ENCODE measurements around the gene HTR3E.
"Not testable (repeated sequence)": the region's sequence is repeated elsewhere in the genome, so short reads cannot be mapped to it uniquely, and the experiment has no call there.

Gene HTR3E, protein sequence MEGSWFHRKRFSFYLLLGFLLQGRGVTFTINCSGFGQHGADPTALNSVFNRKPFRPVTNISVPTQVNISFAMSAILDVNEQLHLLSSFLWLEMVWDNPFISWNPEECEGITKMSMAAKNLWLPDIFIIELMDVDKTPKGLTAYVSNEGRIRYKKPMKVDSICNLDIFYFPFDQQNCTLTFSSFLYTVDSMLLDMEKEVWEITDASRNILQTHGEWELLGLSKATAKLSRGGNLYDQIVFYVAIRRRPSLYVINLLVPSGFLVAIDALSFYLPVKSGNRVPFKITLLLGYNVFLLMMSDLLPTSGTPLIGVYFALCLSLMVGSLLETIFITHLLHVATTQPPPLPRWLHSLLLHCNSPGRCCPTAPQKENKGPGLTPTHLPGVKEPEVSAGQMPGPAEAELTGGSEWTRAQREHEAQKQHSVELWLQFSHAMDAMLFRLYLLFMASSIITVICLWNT

GRCh38 chr3:184096811-184097383, at the start of gene HTR3E:
Gene HTR3E, plus strand, starts transcription at chr3:184097064. Its CDS starts 466 bp downstream, at chr3:184097530.
- H3K27me3 ChIP-seq (ENCODE audit: low read depth), result no peaks in the 10 kb centered on the region
- in situ Hi-C loops (cut with MboI; ENCODE audit: low sequenced_read_pairs), result no loop called here
- no peaks in the 10 kb centered on the region for H3K36me3 ChIP-seq (replicated peaks)
- H3K4me3 ChIP-seq, result no peak within 1 kb of the TSS
- H3K4me1 ChIP-seq, result no peaks in the 10 kb centered on the region
- peaks cover 11% of the 10 kb centered on the region for H3K9me3 ChIP-seq
- no peak for DNase-seq (ENCODE audit: low spot score in 2 of 2)

DNA sequence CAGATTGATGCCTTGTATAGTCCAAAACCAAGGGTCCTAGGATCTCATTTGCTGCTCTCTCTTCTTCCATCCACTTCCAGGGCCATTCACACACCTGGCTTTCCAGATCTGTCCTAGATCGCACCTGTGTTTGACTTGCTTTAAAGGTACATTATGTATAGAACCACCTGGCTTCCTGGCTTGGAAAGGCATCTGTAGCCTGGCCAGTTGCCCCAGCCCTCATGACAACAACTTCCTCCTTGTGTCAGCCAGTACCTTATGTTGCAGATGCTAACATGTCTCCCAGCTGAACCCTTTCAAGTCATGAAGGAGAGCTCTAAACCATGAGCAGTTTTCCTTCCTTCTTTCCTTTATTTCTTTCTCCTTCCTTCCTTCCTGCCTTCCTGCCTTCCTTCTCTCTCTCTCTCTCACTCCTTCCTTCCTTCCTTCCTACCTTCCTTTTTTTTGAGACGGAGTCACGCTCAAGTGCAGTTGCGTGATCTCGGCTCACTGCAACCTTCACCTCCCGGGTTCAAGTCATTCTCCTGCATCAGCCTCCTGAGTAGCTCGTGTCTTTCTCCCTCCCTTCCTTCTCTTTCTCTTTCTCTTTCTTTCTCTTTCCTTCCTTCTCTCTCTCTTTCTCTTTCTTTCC, 46.5 kb upstream of the HTR3E start:
- Histone ChIP-seq H3K4me1 (no peaks in the 10 kb centered on the region), H3K36me3 (replicated peaks) (no peaks in the 10 kb centered on the region), H3K4me3 (no peak overlapping the region), H3K27me3 (ENCODE audit: low read depth) (peaks cover 3% of the 10 kb centered on the region; the same call in 1 of the 2 replicates), H3K9me3 (no peaks in the 10 kb centered on the region)
- in situ Hi-C loops (cut with MboI; ENCODE audit: low sequenced_read_pairs), result no loop called here
- DNase-seq (ENCODE audit: low spot score in 2 of 2), result no peak

- H3K4me3 ChIP-seq, result no peak within 1 kb of the TSS
- H3K9me3 ChIP-seq, result no peaks in the 10 kb centered on the region
- in situ Hi-C loops (cut with MboI; ENCODE audit: low sequenced_read_pairs), result no loop called here
- H3K4me1 ChIP-seq, result no peaks in the 10 kb centered on the region
- no peak for DNase-seq (ENCODE audit: low spot score in 2 of 2)
- H3K36me3 ChIP-seq (replicated peaks), result no peaks in the 10 kb centered on the region
- peaks cover 3% of the 10 kb centered on the region; the same call in 1 of the 2 replicates for H3K27me3 ChIP-seq (ENCODE audit: low read depth)
Measured at GRCh38 chr3:184052767-184053166, 44.1 kb upstream of the HTR3E start, which contains the start of gene HTR3C. Gene HTR3C, plus strand, starts transcription at chr3:184053047. Its CDS starts 34 bp downstream, at chr3:184053081.

DNA sequence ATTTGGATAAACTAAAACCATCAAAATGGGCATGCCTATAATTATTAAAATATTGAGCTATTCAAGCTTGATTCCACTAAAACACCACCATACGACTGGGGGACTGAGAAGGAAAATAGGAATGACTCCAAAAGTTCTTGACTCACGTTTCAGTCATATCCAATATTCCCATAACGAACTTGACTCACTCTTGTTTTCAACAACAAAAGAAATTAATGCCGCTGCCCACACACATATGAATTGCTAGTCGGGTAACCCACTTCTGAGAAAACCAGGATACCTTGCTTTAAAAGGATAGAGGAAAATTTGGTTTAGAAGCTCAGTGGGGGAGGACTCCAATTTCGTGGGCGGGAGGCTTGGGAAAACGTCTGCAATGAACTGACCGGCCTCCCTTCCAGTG, 38.8 kb upstream of the HTR3E start:
- in situ Hi-C loops (cut with MboI; ENCODE audit: low sequenced_read_pairs), result no loop called here
- H3K9me3 ChIP-seq, result no peaks in the 10 kb centered on the region
- H3K27me3 ChIP-seq (ENCODE audit: low read depth), result no peaks in the 10 kb centered on the region
- DNase-seq (ENCODE audit: low spot score in 2 of 2), result no peak
- peaks cover 5% of the 10 kb centered on the region; the same call in 1 of the 2 replicates for H3K4me1 ChIP-seq
- H3K36me3 ChIP-seq (replicated peaks), result no peaks in the 10 kb centered on the region
- H3K4me3 ChIP-seq, result no peak overlapping the region

GRCh38 chr3:184059424-184059823, 37.4 kb upstream of the HTR3E start:
- peaks cover 5% of the 10 kb centered on the region; the same call in 1 of the 2 replicates for H3K4me1 ChIP-seq
- in situ Hi-C loops (cut with MboI; ENCODE audit: low sequenced_read_pairs), result no loop called here
- H3K27me3 ChIP-seq (ENCODE audit: low read depth), result no peaks in the 10 kb centered on the region
- DNase-seq (ENCODE audit: low spot score in 2 of 2), result no peak
- H3K36me3 ChIP-seq (replicated peaks), result no peaks in the 10 kb centered on the region
- no peak overlapping the region for H3K4me3 ChIP-seq
- H3K9me3 ChIP-seq, result no peaks in the 10 kb centered on the region

DNA sequence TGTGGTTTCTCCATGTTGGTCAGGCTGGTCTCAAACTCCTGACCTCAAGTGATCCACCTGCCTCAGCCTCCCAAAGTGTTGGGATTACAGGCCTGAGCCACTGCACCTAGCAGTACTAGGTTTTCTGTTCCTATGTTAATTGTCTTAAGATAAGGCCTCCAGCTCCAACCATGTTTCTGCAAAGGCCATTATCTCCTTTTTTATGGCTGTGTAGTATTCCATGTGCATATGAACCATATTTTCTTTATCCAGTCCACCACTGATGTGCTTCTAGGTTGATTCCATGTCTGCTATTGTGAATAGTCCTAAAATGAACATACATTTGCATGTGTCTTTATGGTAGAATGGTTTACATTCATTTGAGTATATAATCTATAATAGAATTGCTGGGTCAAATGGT, 34.2 kb upstream of the HTR3E start:
- Histone ChIP-seq H3K4me1 (peaks cover 5% of the 10 kb centered on the region; the same call in 1 of the 2 replicates), H3K4me3 (no peak overlapping the region), H3K36me3 (replicated peaks) (no peaks in the 10 kb centered on the region), H3K27me3 (ENCODE audit: low read depth) (no peaks in the 10 kb centered on the region), H3K9me3 (no peaks in the 10 kb centered on the region)
- in situ Hi-C loops (cut with MboI; ENCODE audit: low sequenced_read_pairs), result no loop called here
- DNase-seq (ENCODE audit: low spot score in 2 of 2), result no peak

GRCh38 chr3:184066211-184066610, 30.7 kb upstream of the HTR3E start:
- Histone ChIP-seq H3K27me3 (ENCODE audit: low read depth) (no peaks in the 10 kb centered on the region), H3K9me3 (peaks cover 4% of the 10 kb centered on the region), H3K36me3 (replicated peaks) (no peaks in the 10 kb centered on the region), H3K4me1 (peaks cover 5% of the 10 kb centered on the region; the same call in 1 of the 2 replicates), H3K4me3 (no peak overlapping the region)
- no peak for DNase-seq (ENCODE audit: low spot score in 2 of 2)
- in situ Hi-C loops (cut with MboI; ENCODE audit: low sequenced_read_pairs), result no loop called here

DNA sequence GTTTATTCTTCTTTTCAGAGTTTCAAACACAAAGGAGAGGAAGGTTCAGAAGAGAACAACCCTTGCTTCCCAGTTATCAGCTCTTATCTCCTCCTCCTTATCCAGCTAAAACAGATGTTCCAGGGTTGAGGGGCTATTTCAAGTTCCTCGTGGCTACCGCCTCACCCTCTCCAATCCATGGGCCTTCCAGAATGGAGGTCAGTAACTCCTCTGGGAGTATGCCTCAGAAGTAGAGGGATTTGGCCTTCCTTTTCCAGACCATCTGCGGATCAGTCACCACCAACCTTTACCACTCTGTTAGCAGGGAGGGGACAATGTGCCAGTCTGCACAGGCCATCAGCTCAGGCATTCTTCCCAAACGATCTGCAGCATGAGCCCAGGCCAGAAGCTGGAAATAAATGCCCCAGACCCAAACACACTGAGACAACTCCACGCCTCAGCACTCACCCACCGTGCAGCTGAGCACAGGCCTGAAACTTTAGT, 29.2 kb upstream of the HTR3E start:
- in situ Hi-C loops (cut with MboI; ENCODE audit: low sequenced_read_pairs), result no loop called here
- Histone ChIP-seq H3K27me3 (ENCODE audit: low read depth) (no peaks in the 10 kb centered on the region), H3K4me3 (no peak overlapping the region), H3K9me3 (peaks cover 5% of the 10 kb centered on the region), H3K4me1 (peaks cover 5% of the 10 kb centered on the region; the same call in 1 of the 2 replicates), H3K36me3 (replicated peaks) (no peaks in the 10 kb centered on the region)
- DNase-seq (ENCODE audit: low spot score in 2 of 2), result no peak

- no peaks in the 10 kb centered on the region for H3K4me1 ChIP-seq
- no peak overlapping the region for H3K4me3 ChIP-seq
- H3K36me3 ChIP-seq (replicated peaks), result no peaks in the 10 kb centered on the region
- no peaks in the 10 kb centered on the region for H3K27me3 ChIP-seq (ENCODE audit: low read depth)
- DNase-seq (ENCODE audit: low spot score in 2 of 2), result no peak
- peaks cover 5% of the 10 kb centered on the region for H3K9me3 ChIP-seq
- in situ Hi-C loops (cut with MboI; ENCODE audit: low sequenced_read_pairs), result no loop called here
Measured at GRCh38 chr3:184068344-184068743, 28.5 kb upstream of the HTR3E start.

GRCh38 chr3:184071142-184071541, 25.7 kb upstream of the HTR3E start:
- in situ Hi-C loops (cut with MboI; ENCODE audit: low sequenced_read_pairs); DNase-seq (ENCODE audit: low spot score in 2 of 2): not testable (repeated sequence)

DNA sequence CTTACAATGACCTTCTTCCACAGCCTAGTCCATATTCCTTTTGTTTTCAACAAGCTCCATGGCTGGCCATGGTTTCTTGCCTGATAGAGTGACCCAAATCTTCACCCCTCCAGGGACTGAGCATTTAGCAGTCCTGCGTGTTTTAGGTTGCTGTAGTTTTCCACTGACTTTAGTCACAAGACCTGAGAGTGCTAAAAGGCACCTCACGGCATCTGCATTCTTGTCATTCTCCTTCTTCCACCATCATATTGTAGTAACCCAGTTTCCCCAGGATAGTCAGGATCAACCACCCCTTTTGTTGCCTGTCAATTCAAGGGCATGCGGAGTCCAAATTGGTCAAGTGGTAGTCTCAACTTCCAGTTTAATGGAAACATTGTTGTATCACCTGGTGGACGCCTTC, 23.2 kb upstream of the HTR3E start:
- Histone ChIP-seq H3K27me3 (ENCODE audit: low read depth) (no peaks in the 10 kb centered on the region), H3K36me3 (replicated peaks) (no peaks in the 10 kb centered on the region), H3K9me3 (peaks cover 5% of the 10 kb centered on the region), H3K4me1 (no peaks in the 10 kb centered on the region), H3K4me3 (no peak overlapping the region)
- DNase-seq (ENCODE audit: low spot score in 2 of 2), result no peak
- in situ Hi-C loops (cut with MboI; ENCODE audit: low sequenced_read_pairs), result no loop called here

More at GRCh38 chr3:184071142-184071541, 25.7 kb upstream of the HTR3E start:
- H3K4me1 ChIP-seq; H3K9me3 ChIP-seq; H3K27me3 ChIP-seq (ENCODE audit: low read depth); H3K4me3 ChIP-seq; H3K36me3 ChIP-seq (replicated peaks): not testable (repeated sequence)

DNA sequence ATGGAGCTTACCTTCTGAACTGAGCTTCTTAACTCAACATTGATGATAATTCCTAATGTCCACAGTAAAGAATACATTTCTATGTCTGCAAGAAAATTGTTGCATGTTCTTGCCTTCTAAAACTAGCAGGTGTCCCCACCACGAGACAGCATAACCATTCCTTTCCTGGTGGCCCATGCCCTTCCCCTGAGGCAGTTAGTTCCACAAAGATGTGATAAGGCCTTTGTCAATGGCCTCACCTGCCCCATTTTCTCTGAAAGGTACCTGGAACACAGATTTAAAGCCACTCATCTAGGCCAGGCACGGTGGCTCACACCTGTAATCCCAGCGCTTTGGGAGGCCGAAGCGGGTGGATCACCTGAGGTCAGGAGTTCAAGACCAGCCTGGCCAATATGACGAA, 21.0 kb upstream of the HTR3E start:
- no peaks in the 10 kb centered on the region for H3K36me3 ChIP-seq (replicated peaks)
- in situ Hi-C loops (cut with MboI; ENCODE audit: low sequenced_read_pairs), result no loop called here
- DNase-seq (ENCODE audit: low spot score in 2 of 2), result no peak
- no peaks in the 10 kb centered on the region for H3K27me3 ChIP-seq (ENCODE audit: low read depth)
- peaks cover 4% of the 10 kb centered on the region for H3K9me3 ChIP-seq
- H3K4me3 ChIP-seq, result no peak overlapping the region
- no peaks in the 10 kb centered on the region for H3K4me1 ChIP-seq

DNA sequence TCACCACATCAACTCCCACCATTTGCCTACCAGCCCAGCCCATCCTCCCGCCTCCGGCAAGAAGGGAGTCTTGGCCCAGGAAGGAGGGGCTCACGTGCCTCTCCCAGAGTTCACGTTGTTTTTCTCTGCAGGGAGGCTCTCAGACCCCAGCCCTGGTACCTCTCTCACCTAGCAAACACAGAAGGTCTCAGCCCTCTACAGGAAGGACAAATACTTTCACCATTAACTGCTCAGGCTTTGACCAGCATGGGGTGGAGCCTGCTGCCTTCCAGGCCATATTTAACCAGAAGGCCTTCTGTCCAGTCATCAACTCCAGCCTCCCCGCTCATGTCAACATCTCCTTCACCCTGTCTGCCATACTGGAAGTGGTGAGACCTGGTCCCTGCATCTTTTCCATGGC, 19.0 kb upstream of the HTR3E start:
- no peak overlapping the region for H3K4me3 ChIP-seq
- DNase-seq (ENCODE audit: low spot score in 2 of 2), result no peak
- H3K27me3 ChIP-seq (ENCODE audit: low read depth), result no peaks in the 10 kb centered on the region
- H3K36me3 ChIP-seq (replicated peaks), result no peaks in the 10 kb centered on the region
- H3K9me3 ChIP-seq, result no peaks in the 10 kb centered on the region
- no peaks in the 10 kb centered on the region for H3K4me1 ChIP-seq
- in situ Hi-C loops (cut with MboI; ENCODE audit: low sequenced_read_pairs), result no loop called here

DNA sequence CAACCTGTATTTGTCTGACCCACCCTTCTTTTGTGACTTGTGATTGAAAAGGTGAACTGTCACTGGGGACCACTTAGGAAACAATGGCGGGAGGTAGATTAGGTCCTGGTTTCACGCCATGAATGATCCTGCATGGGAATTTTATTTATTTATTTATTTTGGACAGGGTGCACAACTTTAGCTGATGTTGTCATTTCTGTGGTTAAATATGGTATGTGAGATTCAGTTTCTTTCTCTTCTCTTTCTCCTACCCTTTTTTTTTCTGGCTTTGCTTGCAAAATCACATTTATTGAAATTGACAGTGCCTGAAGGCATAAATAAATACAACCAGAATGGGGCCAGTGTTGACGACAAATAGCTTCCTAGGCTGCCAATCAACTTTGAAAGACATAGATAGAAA, 18.0 kb upstream of the HTR3E start:
- Histone ChIP-seq H3K4me3 (no peak overlapping the region), H3K36me3 (replicated peaks) (no peaks in the 10 kb centered on the region), H3K9me3 (no peaks in the 10 kb centered on the region), H3K27me3 (ENCODE audit: low read depth) (no peaks in the 10 kb centered on the region), H3K4me1 (no peaks in the 10 kb centered on the region)
- no peak for DNase-seq (ENCODE audit: low spot score in 2 of 2)
- in situ Hi-C loops (cut with MboI; ENCODE audit: low sequenced_read_pairs), result no loop called here
